ENCODE measurements around the gene TYRO3.

Gene TYRO3

DNA sequence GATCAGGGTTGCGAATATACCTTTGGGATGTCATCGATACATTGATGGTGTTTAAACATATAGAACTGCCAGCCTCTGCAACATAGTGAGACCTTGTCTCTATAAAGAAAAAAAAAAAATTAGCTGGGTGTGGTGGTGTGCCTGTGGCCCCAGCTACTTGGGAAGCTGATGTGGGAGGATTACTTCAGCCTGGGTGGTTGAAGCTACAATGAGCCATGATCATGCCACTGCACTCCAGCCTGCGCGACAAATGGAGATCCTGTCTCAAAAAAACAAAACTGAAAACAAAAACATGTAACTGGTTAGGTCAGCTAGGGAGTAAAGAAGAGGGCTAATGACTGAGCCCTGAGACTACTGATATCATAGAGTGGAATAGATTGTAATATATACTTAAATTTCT lies 70.5 kb downstream of the TYRO3 start (continued):
- TF ChIP-seq, protein P1, sequence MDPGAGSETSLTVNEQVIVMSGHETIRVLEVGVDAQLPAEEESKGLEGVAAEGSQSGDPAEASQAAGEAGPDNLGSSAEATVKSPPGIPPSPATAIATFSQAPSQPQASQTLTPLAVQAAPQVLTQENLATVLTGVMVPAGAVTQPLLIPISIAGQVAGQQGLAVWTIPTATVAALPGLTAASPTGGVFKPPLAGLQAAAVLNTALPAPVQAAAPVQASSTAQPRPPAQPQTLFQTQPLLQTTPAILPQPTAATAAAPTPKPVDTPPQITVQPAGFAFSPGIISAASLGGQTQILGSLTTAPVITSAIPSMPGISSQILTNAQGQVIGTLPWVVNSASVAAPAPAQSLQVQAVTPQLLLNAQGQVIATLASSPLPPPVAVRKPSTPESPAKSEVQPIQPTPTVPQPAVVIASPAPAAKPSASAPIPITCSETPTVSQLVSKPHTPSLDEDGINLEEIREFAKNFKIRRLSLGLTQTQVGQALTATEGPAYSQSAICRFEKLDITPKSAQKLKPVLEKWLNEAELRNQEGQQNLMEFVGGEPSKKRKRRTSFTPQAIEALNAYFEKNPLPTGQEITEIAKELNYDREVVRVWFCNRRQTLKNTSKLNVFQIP (CRISPR knock-in tag; IDR thresholded peaks at IDR 0.05; ENCODE audit: borderline replicate concordance, low read depth): no peak
- TF ChIP-seq GLIS3 (CRISPR knock-in tag; IDR thresholded peaks at IDR 0.05): no peak
- TF ChIP-seq BACH2 (CRISPR knock-in tag; IDR thresholded peaks at IDR 0.05; ENCODE audit: borderline replicate concordance): no peak
- no peak for TF ChIP-seq ZFP30 (CRISPR knock-in tag; IDR thresholded peaks at IDR 0.05)
- TF ChIP-seq RARB (CRISPR knock-in tag; IDR thresholded peaks at IDR 0.05): no peak
- TF ChIP-seq SNAI2 (CRISPR knock-in tag; IDR thresholded peaks at IDR 0.05): no peak
- no peak for TF ChIP-seq ESRRG (CRISPR knock-in tag; IDR thresholded peaks at IDR 0.05)
- TF ChIP-seq TCF4 (CRISPR knock-in tag; IDR thresholded peaks at IDR 0.05; ENCODE audit: borderline replicate concordance): no peak
- TF ChIP-seq ZNF565 (CRISPR knock-in tag; conservative IDR thresholded peaks at IDR 0.05; ENCODE audit: low read depth): no peak
- TF ChIP-seq, protein P2, sequence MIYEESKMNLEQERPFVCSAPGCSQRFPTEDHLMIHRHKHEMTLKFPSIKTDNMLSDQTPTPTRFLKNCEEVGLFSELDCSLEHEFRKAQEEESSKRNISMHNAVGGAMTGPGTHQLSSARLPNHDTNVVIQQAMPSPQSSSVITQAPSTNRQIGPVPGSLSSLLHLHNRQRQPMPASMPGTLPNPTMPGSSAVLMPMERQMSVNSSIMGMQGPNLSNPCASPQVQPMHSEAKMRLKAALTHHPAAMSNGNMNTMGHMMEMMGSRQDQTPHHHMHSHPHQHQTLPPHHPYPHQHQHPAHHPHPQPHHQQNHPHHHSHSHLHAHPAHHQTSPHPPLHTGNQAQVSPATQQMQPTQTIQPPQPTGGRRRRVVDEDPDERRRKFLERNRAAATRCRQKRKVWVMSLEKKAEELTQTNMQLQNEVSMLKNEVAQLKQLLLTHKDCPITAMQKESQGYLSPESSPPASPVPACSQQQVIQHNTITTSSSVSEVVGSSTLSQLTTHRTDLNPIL (CRISPR knock-in tag; IDR thresholded peaks at IDR 0.05; ENCODE audit: low read depth): no peak

DNA sequence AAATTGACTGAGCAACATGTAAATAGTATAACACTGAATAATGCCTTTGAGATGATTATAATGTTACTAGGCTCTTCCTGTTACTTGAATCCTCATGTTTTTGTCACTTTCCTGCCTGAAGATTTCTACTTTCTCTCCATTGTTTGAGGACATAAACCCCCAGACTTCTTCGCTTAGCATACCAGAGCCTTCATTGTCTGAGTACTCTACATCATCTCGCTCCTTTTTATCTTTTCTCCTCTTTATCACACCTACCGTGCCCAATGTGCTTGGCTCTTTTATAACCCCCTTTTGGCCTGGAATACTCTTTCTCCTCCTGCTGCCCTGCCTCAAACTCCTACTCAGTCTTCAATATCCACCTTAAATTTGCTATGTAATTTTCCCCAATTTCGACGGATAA lies 70.9 kb downstream of the TYRO3 start:
- ATAC-seq: no peak
- TF ChIP-seq, protein P2 (CRISPR knock-in tag; IDR thresholded peaks at IDR 0.05; ENCODE audit: low read depth): no peak
- no peak for TF ChIP-seq CSDC2 (CRISPR knock-in tag; IDR thresholded peaks at IDR 0.05)
- TF ChIP-seq OSR1 (CRISPR knock-in tag; IDR thresholded peaks at IDR 0.05): no peak
- TF ChIP-seq ZC3H10 (CRISPR knock-in tag; IDR thresholded peaks at IDR 0.05): no peak
- no peak for TF ChIP-seq ZNF70 (CRISPR knock-in tag; IDR thresholded peaks at IDR 0.05)

DNA sequence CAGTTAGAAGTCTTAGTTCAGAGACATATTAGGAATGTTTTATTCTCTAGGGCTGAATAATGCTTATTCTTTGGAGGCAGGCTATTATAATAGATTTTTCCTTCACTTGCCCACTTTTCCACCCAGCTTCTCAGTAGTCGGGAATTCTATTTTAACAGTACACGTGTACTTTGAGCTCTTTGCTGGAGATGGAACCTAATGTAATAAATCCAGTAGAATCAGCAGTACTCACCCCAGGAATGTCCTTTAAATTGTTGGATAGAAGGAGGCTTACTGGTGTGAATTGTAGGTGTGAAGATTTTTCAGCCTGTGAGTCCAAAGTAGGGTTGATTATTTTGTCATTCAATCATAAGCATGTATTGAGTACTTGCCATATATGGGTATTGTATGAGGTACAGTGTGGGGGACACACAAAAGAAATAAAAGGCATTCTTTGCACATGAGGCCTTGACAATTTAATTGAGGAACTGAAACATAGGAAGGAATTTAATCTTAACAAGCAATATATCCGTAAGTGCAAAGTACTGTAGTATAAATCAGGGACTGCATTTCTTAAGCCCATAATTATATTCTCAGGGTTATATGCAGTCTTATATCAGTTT lies 71.7 kb downstream of the TYRO3 start:
- ATAC-seq: no peak
- TF ChIP-seq ARNTL (CRISPR knock-in tag; IDR thresholded peaks at IDR 0.05; ENCODE audit: borderline replicate concordance, low read depth) (no peak), ESRRG (CRISPR knock-in tag; IDR thresholded peaks at IDR 0.05) (no peak)
- TF ChIP-seq, protein P1 (CRISPR knock-in tag; IDR thresholded peaks at IDR 0.05; ENCODE audit: borderline replicate concordance, low read depth): no peak

DNA sequence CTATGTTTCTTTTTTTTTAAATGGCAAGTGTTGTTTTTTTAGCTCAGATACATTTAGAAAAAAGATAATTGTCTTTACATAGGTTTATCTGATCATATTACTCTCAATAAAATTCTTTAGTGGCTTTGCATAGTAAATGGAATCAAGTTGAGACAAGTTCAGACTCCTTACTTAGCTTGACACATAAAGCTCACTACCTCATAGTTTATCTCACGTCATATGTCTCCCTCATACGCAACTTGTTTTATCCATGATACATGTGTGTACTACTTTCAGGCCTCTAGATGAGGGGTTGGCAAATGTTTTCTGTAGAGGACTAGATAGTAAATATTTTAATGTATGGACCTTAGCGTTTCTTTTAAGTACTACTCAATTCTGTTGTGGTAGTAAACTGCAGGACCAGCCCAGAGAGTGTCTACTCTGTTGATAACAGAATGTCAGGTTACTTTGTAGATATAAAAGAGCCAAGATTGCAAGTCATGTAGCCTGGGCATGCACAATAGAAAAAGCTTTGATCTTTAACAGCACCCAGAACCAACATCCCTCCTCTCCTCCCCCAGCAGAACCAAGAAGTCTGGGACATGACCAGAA lies 73.0 kb downstream of the TYRO3 start:
- TF ChIP-seq, protein P3, sequence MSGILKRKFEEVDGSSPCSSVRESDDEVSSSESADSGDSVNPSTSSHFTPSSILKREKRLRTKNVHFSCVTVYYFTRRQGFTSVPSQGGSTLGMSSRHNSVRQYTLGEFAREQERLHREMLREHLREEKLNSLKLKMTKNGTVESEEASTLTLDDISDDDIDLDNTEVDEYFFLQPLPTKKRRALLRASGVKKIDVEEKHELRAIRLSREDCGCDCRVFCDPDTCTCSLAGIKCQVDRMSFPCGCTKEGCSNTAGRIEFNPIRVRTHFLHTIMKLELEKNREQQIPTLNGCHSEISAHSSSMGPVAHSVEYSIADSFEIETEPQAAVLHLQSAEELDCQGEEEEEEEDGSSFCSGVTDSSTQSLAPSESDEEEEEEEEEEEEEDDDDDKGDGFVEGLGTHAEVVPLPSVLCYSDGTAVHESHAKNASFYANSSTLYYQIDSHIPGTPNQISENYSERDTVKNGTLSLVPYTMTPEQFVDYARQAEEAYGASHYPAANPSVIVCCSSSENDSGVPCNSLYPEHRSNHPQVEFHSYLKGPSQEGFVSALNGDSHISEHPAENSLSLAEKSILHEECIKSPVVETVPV (CRISPR knock-in tag; IDR thresholded peaks at IDR 0.05): no peak
- TF ChIP-seq, protein P2 (CRISPR knock-in tag; IDR thresholded peaks at IDR 0.05; ENCODE audit: low read depth): no peak
- TF ChIP-seq BACH2 (CRISPR knock-in tag; IDR thresholded peaks at IDR 0.05; ENCODE audit: borderline replicate concordance): no peak
- TF ChIP-seq ZNF70 (CRISPR knock-in tag; IDR thresholded peaks at IDR 0.05): no peak
- TF ChIP-seq CSDC2 (CRISPR knock-in tag; IDR thresholded peaks at IDR 0.05): no peak
- no peak for TF ChIP-seq ESRRG (CRISPR knock-in tag; IDR thresholded peaks at IDR 0.05)
- TF ChIP-seq, protein P4, sequence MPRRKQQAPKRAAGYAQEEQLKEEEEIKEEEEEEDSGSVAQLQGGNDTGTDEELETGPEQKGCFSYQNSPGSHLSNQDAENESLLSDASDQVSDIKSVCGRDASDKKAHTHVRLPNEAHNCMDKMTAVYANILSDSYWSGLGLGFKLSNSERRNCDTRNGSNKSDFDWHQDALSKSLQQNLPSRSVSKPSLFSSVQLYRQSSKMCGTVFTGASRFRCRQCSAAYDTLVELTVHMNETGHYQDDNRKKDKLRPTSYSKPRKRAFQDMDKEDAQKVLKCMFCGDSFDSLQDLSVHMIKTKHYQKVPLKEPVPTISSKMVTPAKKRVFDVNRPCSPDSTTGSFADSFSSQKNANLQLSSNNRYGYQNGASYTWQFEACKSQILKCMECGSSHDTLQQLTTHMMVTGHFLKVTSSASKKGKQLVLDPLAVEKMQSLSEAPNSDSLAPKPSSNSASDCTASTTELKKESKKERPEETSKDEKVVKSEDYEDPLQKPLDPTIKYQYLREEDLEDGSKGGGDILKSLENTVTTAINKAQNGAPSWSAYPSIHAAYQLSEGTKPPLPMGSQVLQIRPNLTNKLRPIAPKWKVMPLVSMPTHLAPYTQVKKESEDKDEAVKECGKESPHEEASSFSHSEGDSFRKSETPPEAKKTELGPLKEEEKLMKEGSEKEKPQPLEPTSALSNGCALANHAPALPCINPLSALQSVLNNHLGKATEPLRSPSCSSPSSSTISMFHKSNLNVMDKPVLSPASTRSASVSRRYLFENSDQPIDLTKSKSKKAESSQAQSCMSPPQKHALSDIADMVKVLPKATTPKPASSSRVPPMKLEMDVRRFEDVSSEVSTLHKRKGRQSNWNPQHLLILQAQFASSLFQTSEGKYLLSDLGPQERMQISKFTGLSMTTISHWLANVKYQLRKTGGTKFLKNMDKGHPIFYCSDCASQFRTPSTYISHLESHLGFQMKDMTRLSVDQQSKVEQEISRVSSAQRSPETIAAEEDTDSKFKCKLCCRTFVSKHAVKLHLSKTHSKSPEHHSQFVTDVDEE (CRISPR knock-in tag; IDR thresholded peaks at IDR 0.05): no peak
- no peak for TF ChIP-seq ZC3H10 (CRISPR knock-in tag; IDR thresholded peaks at IDR 0.05)
- TF ChIP-seq ZFP3 (CRISPR knock-in tag; IDR thresholded peaks at IDR 0.05): no peak
- TF ChIP-seq ISL1 (CRISPR knock-in tag; IDR thresholded peaks at IDR 0.05): no peak
- TF ChIP-seq SNAI2 (CRISPR knock-in tag; IDR thresholded peaks at IDR 0.05): no peak
- TF ChIP-seq, protein P5, sequence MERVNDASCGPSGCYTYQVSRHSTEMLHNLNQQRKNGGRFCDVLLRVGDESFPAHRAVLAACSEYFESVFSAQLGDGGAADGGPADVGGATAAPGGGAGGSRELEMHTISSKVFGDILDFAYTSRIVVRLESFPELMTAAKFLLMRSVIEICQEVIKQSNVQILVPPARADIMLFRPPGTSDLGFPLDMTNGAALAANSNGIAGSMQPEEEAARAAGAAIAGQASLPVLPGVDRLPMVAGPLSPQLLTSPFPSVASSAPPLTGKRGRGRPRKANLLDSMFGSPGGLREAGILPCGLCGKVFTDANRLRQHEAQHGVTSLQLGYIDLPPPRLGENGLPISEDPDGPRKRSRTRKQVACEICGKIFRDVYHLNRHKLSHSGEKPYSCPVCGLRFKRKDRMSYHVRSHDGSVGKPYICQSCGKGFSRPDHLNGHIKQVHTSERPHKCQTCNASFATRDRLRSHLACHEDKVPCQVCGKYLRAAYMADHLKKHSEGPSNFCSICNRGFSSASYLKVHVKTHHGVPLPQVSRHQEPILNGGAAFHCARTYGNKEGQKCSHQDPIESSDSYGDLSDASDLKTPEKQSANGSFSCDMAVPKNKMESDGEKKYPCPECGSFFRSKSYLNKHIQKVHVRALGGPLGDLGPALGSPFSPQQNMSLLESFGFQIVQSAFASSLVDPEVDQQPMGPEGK (CRISPR knock-in tag; IDR thresholded peaks at IDR 0.05; ENCODE audit: borderline replicate concordance): no peak

More for the DNA sequence above, 73.0 kb downstream of the TYRO3 start:
- ATAC-seq: no peak

Data from SK-N-SH treated with all-trans-retinoic acid at 6 μM for 48 hours (cell line).